GM18951 (cell line): Measurements from ENCODE around the gene HSD11B1.

ENCODE experiments used
- POLR2A ChIP-seq: IDR thresholded peaks from 4 replicates; pipeline ENCODE4 v1.6.1; 2011; ENCODE audit warnings: mild to moderate bottlenecking; ENCODE audit not compliant: insufficient read length, insufficient read depth; ENCODE audit errors: extremely low read depth
- in situ Hi-C: fragments of 300-500 bp; cut with MboI; formaldehyde crosslinking; loops from one replicate; pipeline ENCODE4 v1.12.0; 2022; ENCODE audit warnings: low sequenced_read_pairs, mixed read lengths, inconsistent platforms; ENCODE audit not compliant: unreplicated experiment

Gene HSD11B1

GRCh38 chr1:209702832-209703231 is 1.8 kb upstream of the HSD11B1 start:
- in situ Hi-C loops = no loop called here
- no peak for TF ChIP-seq POLR2A

- no peak for TF ChIP-seq POLR2A
- in situ Hi-C loops = no loop called here
Measured at GRCh38 chr1:209703834-209704504, 677 bp upstream of the HSD11B1 start.

- in situ Hi-C loops = no loop called here
- TF ChIP-seq POLR2A = no peak
Measured at GRCh38 chr1:209705033-209705598, 470 bp downstream of the HSD11B1 start.

- in situ Hi-C loops = no loop called here
- TF ChIP-seq POLR2A = no peak
Measured at GRCh38 chr1:209706622-209707021, 2.0 kb downstream of the HSD11B1 start.

- no peak for TF ChIP-seq POLR2A
- in situ Hi-C loops = no loop called here
Measured at GRCh38 chr1:209707308-209707707, 2.7 kb downstream of the HSD11B1 start.

GRCh38 chr1:209708297-209708696 is 3.7 kb downstream of the HSD11B1 start:
- in situ Hi-C loops = no loop called here
- no peak for TF ChIP-seq POLR2A

GRCh38 chr1:209710093-209710492 is 5.4 kb downstream of the HSD11B1 start:
- no peak for TF ChIP-seq POLR2A
- in situ Hi-C loops = no loop called here

GRCh38 chr1:209710847-209711246 is 6.2 kb downstream of the HSD11B1 start:
- no peak for TF ChIP-seq POLR2A
- in situ Hi-C loops = no loop called here

GRCh38 chr1:209714338-209714737 is 9.7 kb downstream of the HSD11B1 start:
- in situ Hi-C loops = no loop called here
- TF ChIP-seq POLR2A = no peak

GRCh38 chr1:209715314-209715713 is 10.7 kb downstream of the HSD11B1 start:
- TF ChIP-seq POLR2A = no peak
- in situ Hi-C loops = no loop called here

GRCh38 chr1:209717818-209718217 is 13.2 kb downstream of the HSD11B1 start:
- TF ChIP-seq POLR2A = no peak
- in situ Hi-C loops = no loop called here

- TF ChIP-seq POLR2A = no peak
- in situ Hi-C loops = no loop called here
Measured at GRCh38 chr1:209720326-209720725, 15.7 kb downstream of the HSD11B1 start.

- in situ Hi-C loops = no loop called here
Measured at GRCh38 chr1:209720826-209721225, 16.2 kb downstream of the HSD11B1 start.

GRCh38 chr1:209721323-209721722 is 16.7 kb downstream of the HSD11B1 start:
- in situ Hi-C loops = no loop called here
- TF ChIP-seq POLR2A = no peak

More at GRCh38 chr1:209720826-209721225, 16.2 kb downstream of the HSD11B1 start:
- no peak for TF ChIP-seq POLR2A

- TF ChIP-seq POLR2A = no peak
- in situ Hi-C loops = no loop called here
Measured at GRCh38 chr1:209723265-209723664, 18.6 kb downstream of the HSD11B1 start.
